ENCODE measurements around the gene ZNF219. TPM values are rescaled to one million over a fixed set of nuclear protein-coding genes. Genes with fewer than 3 reads are reported as not detected.
A peak's percentile ranks its signal among the peaks of the same experiment; 100 is the strongest.

The ZNF219 gene
- total and polyA plus RNA-seq, 2 of the 13 experiments (the other 11 are each of a cell fraction or from before 2014, with no cell fraction given) = 34.5 to 36.6 TPM

- TF ChIP-seq ZNF207 (IDR thresholded peaks at IDR 0.05; ENCODE audit: borderline replicate concordance) (no peak; the same call in 1 of the 2 replicates), ZNF619 (CRISPR knock-in tag; IDR thresholded peaks at IDR 0.05) (no peak; the same call in 1 of the 2 replicates), CHCHD3 (CRISPR knock-in tag; IDR thresholded peaks at IDR 0.05) (no peak), CHD4 (IDR thresholded peaks at IDR 0.05; ENCODE audit: borderline replicate concordance, low read length) (peak; percentile 59; the same call in 1 of the 2 replicates), ZBTB42 (CRISPR knock-in tag; IDR thresholded peaks at IDR 0.05) (no peak), ZMAT5 (CRISPR knock-in tag; IDR thresholded peaks at IDR 0.05; ENCODE audit: borderline replicate concordance, low read depth) (no peak), RBM22 (optimal IDR thresholded peaks at IDR 0.05; ENCODE audit: low read length) (peak; percentile 81), ZNF143 (CRISPR knock-in tag; IDR thresholded peaks at IDR 0.05) (no peak), PPARG (CRISPR knock-in tag; conservative IDR thresholded peaks at IDR 0.05) (no peak; the same call in 1 of the 2 replicates), ZNF224 (CRISPR knock-in tag; IDR thresholded peaks at IDR 0.05) (no peak; the same call in 1 of the 2 replicates), NCOR1 (IDR thresholded peaks at IDR 0.05; ENCODE audit: borderline replicate concordance, low read length) (no peak; the same call in 1 of the 2 replicates), ZNF703 (CRISPR knock-in tag; IDR thresholded peaks at IDR 0.05; ENCODE audit: borderline replicate concordance) (no peak), ZBTB3 (CRISPR knock-in tag; IDR thresholded peaks at IDR 0.05; ENCODE audit: borderline replicate concordance, low read depth) (no peak; the same call in 1 of the 2 replicates), TBX3 (IDR thresholded peaks at IDR 0.05; ENCODE audit: borderline replicate concordance) (no peak), ZNF564 (CRISPR knock-in tag; IDR thresholded peaks at IDR 0.05) (no peak), UBTF (CRISPR knock-in tag; IDR thresholded peaks at IDR 0.05) (no peak; the same call in 1 of the 2 replicates), ZNF263 (CRISPR knock-in tag; IDR thresholded peaks at IDR 0.05) (no peak; the same call in 1 of the 2 replicates), GTF2F1 (IDR thresholded peaks at IDR 0.05; ENCODE audit: low read length) (no peak; the same call in 1 of the 2 replicates), EHMT2 (IDR thresholded peaks at IDR 0.05; ENCODE audit: borderline replicate concordance, low read depth, low read length) (no peak), ZNF180 (CRISPR knock-in tag; IDR thresholded peaks at IDR 0.05; ENCODE audit: borderline replicate concordance, low read depth) (no peak)
- TF ChIP-seq, protein P1, sequence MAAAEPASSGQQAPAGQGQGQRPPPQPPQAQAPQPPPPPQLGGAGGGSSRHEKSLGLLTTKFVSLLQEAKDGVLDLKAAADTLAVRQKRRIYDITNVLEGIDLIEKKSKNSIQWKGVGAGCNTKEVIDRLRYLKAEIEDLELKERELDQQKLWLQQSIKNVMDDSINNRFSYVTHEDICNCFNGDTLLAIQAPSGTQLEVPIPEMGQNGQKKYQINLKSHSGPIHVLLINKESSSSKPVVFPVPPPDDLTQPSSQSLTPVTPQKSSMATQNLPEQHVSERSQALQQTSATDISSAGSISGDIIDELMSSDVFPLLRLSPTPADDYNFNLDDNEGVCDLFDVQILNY (CRISPR knock-in tag; conservative IDR thresholded peaks at IDR 0.05) = no peak
Measured at GRCh38 chr14:21104448-21105060, 6.1 kb upstream of the ZNF219 start (continued).

Measured in HepG2 (cell line).